ENCODE data around the gene NAGPA.
A peak's percentile ranks its signal among the peaks of the same experiment; 100 is the strongest.

The NAGPA gene

DNA sequence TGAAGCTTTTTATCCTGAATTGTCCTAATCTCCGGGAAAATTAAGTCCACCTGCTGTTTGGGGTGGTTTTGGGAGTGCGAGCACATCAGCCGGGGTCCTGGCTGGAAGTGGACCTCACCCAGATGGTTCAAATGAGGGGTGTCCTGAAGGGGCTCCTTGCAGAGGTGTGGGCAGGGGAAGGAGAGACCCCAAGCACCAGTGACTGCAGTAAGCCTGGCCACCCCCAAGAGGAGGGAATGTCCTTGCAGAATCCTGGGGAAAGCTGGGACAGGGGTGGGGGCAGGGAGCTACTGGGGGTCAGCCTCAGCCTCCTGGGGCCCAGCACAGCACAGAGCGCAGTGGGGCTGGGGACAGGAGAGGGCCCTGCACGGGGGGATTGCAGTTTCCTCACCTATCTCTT lies 29.4 kb downstream of the NAGPA start:
- no peak overlapping the region for H3K27ac Mint-ChIP-seq
- H3K4me1 Mint-ChIP-seq: peaks cover 6% of the 10 kb centered on the region
- no peaks in the 10 kb centered on the region for H3K36me3 Mint-ChIP-seq
- no peaks in the 10 kb centered on the region for H3K9me3 Mint-ChIP-seq
- H3K27me3 Mint-ChIP-seq: peaks cover 51% of the 10 kb centered on the region
- H3K4me3 Mint-ChIP-seq: no peak overlapping the region
- ATAC-seq: no peak

DNA sequence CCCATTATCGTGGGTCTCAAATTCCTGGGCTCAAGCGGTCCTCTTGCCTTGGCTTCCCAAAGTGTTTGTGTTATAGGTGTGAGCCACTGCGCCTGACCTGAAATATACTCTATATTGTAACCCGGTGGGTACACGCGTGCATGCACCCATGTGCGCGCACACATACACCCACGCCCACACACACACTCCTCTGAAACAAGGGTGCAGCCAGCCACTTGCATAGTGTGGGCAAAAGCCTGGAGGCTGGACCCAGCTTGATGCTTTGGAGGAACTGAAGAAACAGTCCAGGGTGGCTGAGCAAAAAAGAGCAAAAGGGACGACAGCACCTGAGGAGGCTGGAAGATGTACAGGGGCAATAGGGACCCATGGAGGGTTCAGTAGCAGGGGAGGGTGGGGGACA lies 29.9 kb downstream of the NAGPA start:
- Mint-ChIP-seq H3K9me3 (no peaks in the 10 kb centered on the region), H3K4me1 (peaks cover 6% of the 10 kb centered on the region), H3K27ac (no peak overlapping the region), H3K27me3 (peaks cover 51% of the 10 kb centered on the region), H3K36me3 (no peaks in the 10 kb centered on the region), H3K4me3 (no peak overlapping the region)
- no peak for ATAC-seq

DNA sequence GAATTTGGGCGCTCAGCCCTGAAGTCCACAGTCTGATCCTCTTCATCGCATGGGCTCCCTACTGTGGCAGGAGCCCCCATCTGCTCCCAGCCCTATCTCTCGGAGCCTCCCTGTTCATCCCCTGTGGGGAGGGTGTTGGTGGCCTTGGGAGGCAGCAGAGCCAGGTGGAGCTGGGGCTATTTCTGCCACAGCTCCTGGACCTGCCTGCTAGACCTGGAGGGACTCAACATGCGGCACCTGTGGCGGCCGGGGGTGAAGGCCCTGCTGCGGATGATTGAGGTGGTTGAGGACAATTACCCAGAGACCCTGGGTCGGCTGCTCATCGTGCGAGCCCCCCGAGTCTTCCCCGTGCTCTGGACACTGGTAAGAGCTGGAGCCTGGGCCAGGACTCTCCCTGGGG lies 30.5 kb downstream of the NAGPA start:
- H3K4me3 Mint-ChIP-seq: no peak overlapping the region
- peaks cover 6% of the 10 kb centered on the region for H3K4me1 Mint-ChIP-seq
- no peaks in the 10 kb centered on the region for H3K9me3 Mint-ChIP-seq
- no peak for ATAC-seq
- no peak overlapping the region for H3K27ac Mint-ChIP-seq
- no peaks in the 10 kb centered on the region for H3K36me3 Mint-ChIP-seq
- peaks cover 55% of the 10 kb centered on the region for H3K27me3 Mint-ChIP-seq

DNA sequence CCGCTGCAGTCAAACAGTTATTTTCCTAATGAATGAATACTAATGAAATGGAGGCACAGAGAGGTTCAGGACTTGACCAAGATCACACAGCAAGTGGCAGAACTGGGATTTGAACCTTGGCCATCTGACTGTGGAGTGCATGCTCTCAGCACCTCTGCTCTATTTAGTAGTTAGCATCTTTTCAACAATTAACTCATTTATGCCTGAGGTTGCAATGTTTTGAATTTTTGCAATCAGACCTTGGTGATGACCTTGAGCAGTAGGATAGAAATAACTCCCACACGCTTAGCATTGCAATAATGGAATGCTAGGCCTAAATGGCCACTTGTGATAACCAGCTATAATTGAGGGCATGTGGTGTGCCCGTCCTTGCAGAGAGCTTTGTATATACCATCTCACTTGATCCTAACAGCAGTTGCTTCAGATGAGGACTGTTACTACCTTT lies 31.0 kb downstream of the NAGPA start:
- H3K36me3 Mint-ChIP-seq: no peaks in the 10 kb centered on the region
- no peak for ATAC-seq

DNA sequence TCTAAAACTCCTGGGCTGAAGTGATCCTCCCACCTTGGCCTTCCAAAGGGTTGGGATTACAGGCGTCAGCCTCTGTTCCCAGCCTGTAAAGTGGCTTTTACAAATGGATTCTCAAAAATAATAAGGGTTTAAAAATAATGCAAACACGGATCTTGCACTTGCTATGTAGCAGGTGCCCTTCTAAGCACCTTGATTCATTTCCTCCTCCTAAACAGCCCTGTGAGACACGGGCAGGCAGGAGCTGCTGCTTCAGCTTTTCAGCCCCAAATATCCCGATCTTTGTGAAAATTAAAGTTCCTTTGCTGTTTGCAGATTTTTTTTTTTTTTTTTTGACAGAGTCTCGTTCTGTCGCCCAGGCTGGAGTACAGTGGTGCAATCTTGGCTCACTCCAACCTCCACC lies 31.7 kb downstream of the NAGPA start:
- Mint-ChIP-seq H3K4me1 (peaks cover 6% of the 10 kb centered on the region), H3K27me3 (peaks cover 59% of the 10 kb centered on the region), H3K9me3 (no peaks in the 10 kb centered on the region), H3K36me3 (no peaks in the 10 kb centered on the region), H3K4me3 (no peak overlapping the region), H3K27ac (no peak overlapping the region)
- ATAC-seq: no peak

More for the DNA sequence above, 31.0 kb downstream of the NAGPA start:
- Mint-ChIP-seq H3K4me1 (peaks cover 6% of the 10 kb centered on the region), H3K9me3 (no peaks in the 10 kb centered on the region), H3K4me3 (no peak overlapping the region), H3K27me3 (peaks cover 55% of the 10 kb centered on the region), H3K27ac (no peak overlapping the region)

DNA sequence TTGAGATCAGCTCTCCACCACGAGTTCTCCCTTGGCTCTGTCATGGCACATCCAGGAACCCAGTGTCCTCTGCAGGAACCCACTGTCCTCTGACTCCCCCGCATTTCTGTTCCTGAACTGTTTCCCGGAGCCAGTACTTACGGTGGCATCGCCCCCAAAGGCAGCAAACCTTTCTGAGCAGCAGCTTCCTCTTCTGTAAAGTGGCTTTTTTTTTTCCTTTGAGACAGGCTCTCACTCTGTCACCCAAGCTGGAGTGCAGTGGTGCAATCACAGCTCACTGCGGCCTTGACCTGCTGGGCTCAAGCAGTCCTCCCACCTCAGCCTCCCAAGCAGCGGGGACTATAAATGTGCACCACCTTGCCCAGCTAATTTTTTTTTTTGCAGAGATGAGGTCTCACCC lies 32.2 kb downstream of the NAGPA start:
- no peaks in the 10 kb centered on the region for H3K9me3 Mint-ChIP-seq
- no peak overlapping the region for H3K4me3 Mint-ChIP-seq
- H3K27me3 Mint-ChIP-seq: peaks cover 63% of the 10 kb centered on the region
- no peaks in the 10 kb centered on the region for H3K36me3 Mint-ChIP-seq
- peaks cover 6% of the 10 kb centered on the region for H3K4me1 Mint-ChIP-seq
- no peak for ATAC-seq
- no peak overlapping the region for H3K27ac Mint-ChIP-seq

DNA sequence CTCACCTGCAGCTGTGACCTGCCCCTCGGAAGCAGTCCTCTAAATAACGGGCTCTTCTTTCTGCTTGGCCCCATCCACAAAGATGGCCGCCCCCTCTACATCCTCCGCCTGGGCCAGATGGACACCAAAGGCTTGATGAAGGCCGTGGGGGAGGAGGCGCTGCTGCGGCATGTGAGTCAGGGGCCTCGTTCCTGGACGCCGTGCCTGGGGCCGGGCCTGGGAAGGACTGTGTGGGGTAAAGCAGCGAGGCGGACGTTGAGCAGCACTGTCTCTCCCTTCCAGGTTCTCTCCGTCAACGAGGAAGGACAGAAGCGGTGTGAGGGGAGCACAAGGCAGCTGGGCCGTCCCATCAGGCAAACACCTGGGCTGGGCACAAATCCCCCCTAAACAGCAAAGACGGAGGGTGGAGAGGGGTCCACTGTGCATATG lies 33.1 kb downstream of the NAGPA start:
- no peaks in the 10 kb centered on the region for H3K36me3 Mint-ChIP-seq
- H3K4me3 Mint-ChIP-seq: no peak overlapping the region
- peaks cover 73% of the 10 kb centered on the region for H3K27me3 Mint-ChIP-seq
- ATAC-seq: no peak
- no peaks in the 10 kb centered on the region for H3K9me3 Mint-ChIP-seq
- peaks cover 6% of the 10 kb centered on the region for H3K4me1 Mint-ChIP-seq
- no peak overlapping the region for H3K27ac Mint-ChIP-seq

DNA sequence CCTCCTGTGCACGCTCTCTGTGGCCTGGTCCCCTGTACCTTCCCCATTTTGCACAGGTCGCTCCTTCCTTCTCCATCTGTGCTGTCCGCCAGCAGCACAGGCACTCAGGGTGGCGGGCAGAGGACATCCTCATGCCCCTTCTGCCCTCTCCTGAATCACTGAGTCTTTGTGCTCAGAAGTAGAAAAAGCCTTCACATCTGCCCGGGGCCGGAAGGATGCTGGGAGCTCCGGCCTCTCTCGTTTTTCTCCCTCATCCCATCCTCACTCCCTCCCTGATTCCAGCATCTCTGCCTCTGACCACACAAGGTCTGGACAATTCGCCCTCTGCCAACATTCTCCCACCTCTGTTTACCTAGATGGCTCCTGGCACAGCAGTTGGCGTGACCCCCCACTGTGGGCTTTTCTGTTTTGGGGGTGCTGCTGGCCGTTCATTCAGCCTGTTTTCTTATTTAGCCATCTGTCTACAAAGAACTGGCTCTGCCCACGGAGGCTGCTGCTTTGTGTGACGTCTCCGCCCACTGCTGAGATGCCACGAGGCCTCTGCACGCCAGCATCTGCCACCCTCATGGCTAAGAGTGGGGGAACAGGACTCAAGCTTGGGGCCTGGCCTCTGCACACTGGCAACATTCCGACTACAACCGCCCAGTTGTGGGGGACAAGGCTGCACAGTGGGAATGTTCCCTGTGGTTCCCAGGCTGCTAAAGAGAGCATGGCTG lies 38.9 kb downstream of the NAGPA start:
- Mint-ChIP-seq H3K27ac (no peak overlapping the region), H3K4me3 (no peak overlapping the region), H3K9me3 (no peaks in the 10 kb centered on the region), H3K36me3 (no peaks in the 10 kb centered on the region), H3K27me3 (peaks cover 70% of the 10 kb centered on the region), H3K4me1 (no peaks in the 10 kb centered on the region)
- ATAC-seq: no peak

DNA sequence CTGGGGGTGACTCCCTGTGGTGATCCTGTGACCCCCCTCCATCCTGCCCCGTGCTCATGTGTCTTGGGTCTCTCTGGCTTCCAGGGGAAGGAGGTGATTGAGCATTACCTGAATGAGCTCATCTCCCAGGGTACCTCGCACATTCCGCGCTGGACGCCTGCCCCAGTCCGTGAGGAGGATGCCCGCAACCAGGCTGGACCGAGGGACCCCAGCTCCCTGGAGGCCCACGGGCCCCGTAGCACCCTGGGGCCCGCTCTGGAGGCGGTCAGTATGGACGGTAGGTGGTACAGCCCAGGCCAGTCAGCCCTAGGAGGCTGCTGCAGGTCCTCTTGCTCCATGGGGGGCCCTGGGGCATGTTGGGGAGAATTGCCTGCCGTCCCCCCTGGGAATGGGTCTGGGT lies 42.0 kb downstream of the NAGPA start:
- no peak for ATAC-seq
- Mint-ChIP-seq H3K4me1 (no peaks in the 10 kb centered on the region), H3K27ac (no peak overlapping the region), H3K9me3 (no peaks in the 10 kb centered on the region), H3K4me3 (no peak overlapping the region), H3K36me3 (no peaks in the 10 kb centered on the region), H3K27me3 (peaks cover 77% of the 10 kb centered on the region)

DNA sequence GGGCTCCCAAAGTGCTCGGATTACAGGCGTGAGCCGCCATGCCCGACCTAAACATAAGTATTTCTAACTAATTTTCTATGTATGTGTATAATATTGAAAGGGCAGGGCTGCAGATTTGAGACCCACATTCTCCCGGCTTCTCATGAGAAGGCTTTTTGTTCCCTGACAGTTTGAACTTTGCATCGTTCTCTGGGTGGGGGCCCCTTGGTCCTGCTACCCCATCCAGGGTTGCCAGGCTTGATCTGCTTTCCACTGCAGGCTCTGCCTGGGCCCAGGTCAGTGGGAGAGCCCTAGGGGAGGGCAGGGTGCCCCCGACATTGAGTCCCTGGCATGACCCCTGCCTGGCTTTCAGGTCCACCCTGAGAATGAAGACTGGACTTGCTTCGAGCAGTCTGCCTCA lies 43.3 kb downstream of the NAGPA start:
- no peak overlapping the region for H3K27ac Mint-ChIP-seq
- no peak for ATAC-seq
- H3K4me1 Mint-ChIP-seq: no peaks in the 10 kb centered on the region
- H3K36me3 Mint-ChIP-seq: no peaks in the 10 kb centered on the region
- H3K9me3 Mint-ChIP-seq: peaks cover 3% of the 10 kb centered on the region
- H3K4me3 Mint-ChIP-seq: no peak overlapping the region
- peaks cover 72% of the 10 kb centered on the region for H3K27me3 Mint-ChIP-seq

DNA sequence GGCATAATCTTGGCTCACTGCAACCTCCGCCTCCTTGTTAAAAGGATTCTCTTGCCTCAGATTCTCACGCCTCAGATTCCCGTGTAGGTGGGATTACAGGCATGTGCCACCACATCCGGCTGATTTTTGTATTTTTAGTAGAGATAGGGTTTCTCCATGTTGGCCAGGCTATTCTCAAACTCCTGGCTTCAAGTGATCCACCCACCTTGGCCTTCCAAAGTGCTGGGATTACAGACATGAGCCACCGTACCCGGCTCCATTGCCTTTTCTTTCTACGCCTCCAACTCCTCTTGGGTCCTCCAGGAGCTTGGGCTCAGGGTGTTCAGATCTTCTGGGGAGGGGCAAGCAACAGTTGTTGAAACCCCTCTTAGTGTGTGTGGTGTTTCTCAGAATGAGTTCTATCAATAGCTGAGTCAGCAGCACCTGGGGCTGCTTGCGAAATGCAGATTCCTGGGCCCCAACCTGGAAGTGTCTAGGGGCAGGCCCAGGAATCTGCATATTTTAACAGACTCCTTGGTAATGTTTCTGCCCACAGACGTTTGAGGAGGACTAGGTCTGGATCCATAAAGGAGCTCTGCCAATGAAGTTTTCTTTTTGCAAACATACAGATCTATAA lies 44.2 kb downstream of the NAGPA start:
- H3K27me3 Mint-ChIP-seq: peaks cover 63% of the 10 kb centered on the region

DNA sequence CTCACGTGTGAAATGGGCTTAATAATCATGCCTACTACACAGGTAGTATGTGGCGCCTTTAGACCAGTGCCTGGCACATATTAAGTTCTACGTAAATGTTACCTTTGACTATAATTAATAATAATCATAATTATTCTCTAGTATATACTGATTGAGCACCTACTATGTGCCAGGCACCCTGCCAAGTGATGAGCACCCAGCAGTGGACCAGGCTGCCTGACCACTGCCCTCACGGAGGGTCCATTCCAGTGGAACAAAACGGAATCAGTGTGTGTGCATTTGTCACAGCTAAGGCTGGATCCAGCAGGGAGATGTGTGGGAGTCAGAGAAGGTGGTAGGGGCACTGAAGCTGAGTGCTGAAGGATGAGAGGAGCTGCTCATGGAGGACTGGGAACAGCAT lies 45.1 kb downstream of the NAGPA start:
- H3K4me3 Mint-ChIP-seq: no peak overlapping the region
- no peaks in the 10 kb centered on the region for H3K4me1 Mint-ChIP-seq
- no peaks in the 10 kb centered on the region for H3K36me3 Mint-ChIP-seq
- H3K9me3 Mint-ChIP-seq: peaks cover 8% of the 10 kb centered on the region
- no peak for ATAC-seq
- no peak overlapping the region for H3K27ac Mint-ChIP-seq
- peaks cover 57% of the 10 kb centered on the region for H3K27me3 Mint-ChIP-seq

More for the DNA sequence above, 44.2 kb downstream of the NAGPA start:
- no peak overlapping the region for H3K27ac Mint-ChIP-seq
- no peaks in the 10 kb centered on the region for H3K36me3 Mint-ChIP-seq
- no peaks in the 10 kb centered on the region for H3K4me1 Mint-ChIP-seq
- H3K9me3 Mint-ChIP-seq: peaks cover 3% of the 10 kb centered on the region
- ATAC-seq: no peak
- H3K4me3 Mint-ChIP-seq: no peak overlapping the region

DNA sequence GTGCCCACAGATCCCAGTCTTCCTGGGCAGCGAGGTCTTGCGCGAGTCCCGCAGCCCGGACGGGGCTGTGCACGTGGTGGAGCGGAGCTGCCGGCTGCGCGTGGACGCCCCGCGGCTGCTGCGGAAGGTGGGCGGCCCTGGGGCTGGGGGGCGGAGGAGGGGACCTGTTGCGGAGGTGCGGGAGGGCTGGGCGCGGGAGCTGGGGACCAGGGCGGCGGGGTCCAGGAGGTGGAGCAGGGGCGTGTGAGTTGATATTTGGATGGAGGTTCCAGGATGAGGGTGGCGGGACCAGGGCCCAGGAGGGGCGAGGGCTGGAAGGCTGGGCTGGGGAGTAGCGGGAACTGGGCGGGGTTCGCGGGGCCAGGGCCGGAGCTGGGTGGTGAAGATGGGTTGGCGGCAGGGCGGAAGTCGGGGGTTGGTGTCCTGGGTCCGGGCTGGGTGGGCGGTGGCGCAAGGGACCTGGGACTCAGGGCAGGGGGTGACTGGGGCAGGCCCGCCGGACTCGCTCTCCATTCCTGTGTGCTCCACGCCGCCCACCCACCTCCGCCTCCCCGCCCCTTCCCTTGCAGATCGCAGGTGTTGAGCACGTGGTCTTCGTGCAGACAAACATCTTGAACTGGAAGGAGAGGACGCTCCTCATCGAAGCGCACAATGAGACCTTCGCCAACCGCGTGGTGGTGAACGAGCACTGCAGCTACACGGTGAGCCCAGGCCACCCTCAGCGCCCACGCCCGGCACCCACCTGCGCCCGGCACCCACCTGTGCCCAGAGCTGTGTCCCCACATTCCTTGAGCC lies 46.0 kb downstream of the NAGPA start:
- Mint-ChIP-seq H3K27ac (no peak overlapping the region), H3K4me1 (no peaks in the 10 kb centered on the region), H3K4me3 (no peak overlapping the region), H3K36me3 (no peaks in the 10 kb centered on the region), H3K27me3 (peaks cover 57% of the 10 kb centered on the region), H3K9me3 (peaks cover 8% of the 10 kb centered on the region)
- ATAC-seq: peak; percentile 45

DNA sequence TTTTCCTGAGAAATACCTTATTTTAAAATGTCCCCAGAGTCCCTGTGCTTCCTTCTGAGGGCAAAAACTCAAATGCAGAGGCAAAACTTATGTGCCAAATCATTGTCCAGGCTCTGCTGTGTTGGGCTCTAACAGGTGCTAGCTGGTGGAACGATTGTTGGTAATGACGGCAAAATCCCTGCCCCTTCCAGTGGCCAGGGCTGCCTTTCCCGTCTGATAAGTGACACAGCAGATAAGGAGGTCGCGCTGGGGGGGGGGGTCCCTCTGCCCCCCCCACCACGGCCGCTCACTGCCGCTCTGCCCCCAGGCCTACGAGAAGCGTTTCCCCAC lies 46.5 kb downstream of the NAGPA start:
- no peaks in the 10 kb centered on the region for H3K36me3 Mint-ChIP-seq
- no peak for ATAC-seq
- H3K4me3 Mint-ChIP-seq: no peak overlapping the region
- peaks cover 53% of the 10 kb centered on the region for H3K27me3 Mint-ChIP-seq
- H3K27ac Mint-ChIP-seq: no peak overlapping the region
- H3K4me1 Mint-ChIP-seq: no peaks in the 10 kb centered on the region
- peaks cover 8% of the 10 kb centered on the region for H3K9me3 Mint-ChIP-seq

DNA sequence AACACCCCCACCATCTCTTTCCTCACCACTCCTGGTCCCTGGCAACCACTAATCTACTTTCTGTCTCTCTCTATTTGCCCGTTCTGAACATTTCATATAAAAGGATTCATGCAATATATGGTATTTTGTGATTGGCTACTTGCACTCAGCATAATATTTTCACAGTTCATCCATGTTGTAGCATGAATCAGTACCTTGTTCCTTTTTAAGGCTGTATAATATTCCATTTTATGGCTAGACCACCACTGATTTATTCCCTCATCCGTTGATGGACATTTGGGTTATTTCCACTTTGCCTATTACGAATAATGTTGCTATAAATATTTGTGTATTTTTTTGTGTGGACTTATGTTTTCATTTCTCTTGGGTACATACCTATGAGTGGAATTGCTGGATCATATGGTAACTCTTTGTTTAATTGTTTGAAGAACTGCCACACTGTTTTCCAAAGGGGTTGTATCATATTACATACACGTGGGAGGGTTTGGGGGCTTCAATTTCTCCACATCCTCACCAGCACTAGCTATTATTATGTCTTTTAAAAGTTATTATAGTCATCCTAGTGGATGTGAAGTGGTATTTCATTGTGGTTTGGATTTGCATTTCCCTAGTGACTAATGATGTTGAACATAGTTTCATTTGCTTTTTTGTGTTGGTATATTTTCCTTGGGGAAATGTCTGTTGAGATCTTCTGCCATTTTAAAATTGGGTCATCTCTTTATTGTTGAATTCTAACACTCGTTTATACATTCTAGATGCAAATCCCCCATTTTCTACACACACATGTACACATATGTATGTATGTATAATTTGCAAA lies 49.4 kb downstream of the NAGPA start:
- Mint-ChIP-seq H3K4me3 (no peak overlapping the region), H3K36me3 (no peaks in the 10 kb centered on the region), H3K27ac (no peak overlapping the region), H3K9me3 (peaks cover 8% of the 10 kb centered on the region), H3K4me1 (no peaks in the 10 kb centered on the region), H3K27me3 (peaks cover 54% of the 10 kb centered on the region)
- no peak for ATAC-seq

Measured in stimulated activated memory B cell treated with anti-CD40 and anti-IgM and Interleukin-4, amounts not matched to agents 10 μg/mL and 1 μg/mL and 100 μg/mL, for 72 hours (primary cell).